SK-N-SH (cell line): ENCODE measurements around the gene POLR3H. TPM values are rescaled to one million over a fixed set of nuclear protein-coding genes. Genes with fewer than 3 reads are reported as not detected.

Source experiments
- CTCF ChIA-PET: fragments of 300-600, 350-600 bp; formaldehyde crosslinking; extraction: SDS; loops from one replicate; lab custom pipeline; 2021; lab: Yijun Ruan, JAX
- POLR2A ChIA-PET: fragments of 350-600 bp; sonication (Branson Sonifier 250); formaldehyde crosslinking; extraction: SDS; loops from one replicate; lab custom pipeline; 2020; ENCODE audit warnings: antibody characterized with exemption, inconsistent platforms; lab: Yijun Ruan, JAX
- DNase-seq: peaks from one replicate; pipeline ENCODE4 v3.0.0; 2012
- H2AFZ ChIP-seq: fragments of 200-600 bp; sonication (generic); 2 replicates; pipeline ENCODE4 v1.8.1; 2016; ENCODE audit warnings: antibody characterized with exemption, mild to moderate bottlenecking, low read depth
- H3F3A ChIP-seq: fragments of 200-600 bp; sonication (generic); replicated peaks from 2 replicates; pipeline ENCODE3; 2016; ENCODE audit warnings: antibody characterized with exemption, mild to moderate bottlenecking; ENCODE audit not compliant: insufficient read depth
- H3K27ac ChIP-seq, 2 experiments: fragments of 200-500 bp in 1 of 2; fragments of 200-600 bp in 1 of 2; sonication (Bioruptor generic) in 1 of 2; sonication (generic), shearing (Covaris generic) in 1 of 2; 2 replicates each; pipeline versions ENCODE4 v1.5.1 to v1.6.1; 2014 to 2016; ENCODE audit warnings: low read depth in 2 of 2, inconsistent platforms in 1 of 2, low read length in 1 of 2, mild to moderate bottlenecking in 1 of 2, mixed read lengths in 1 of 2
- H3K27me3 ChIP-seq: fragments of 200-600 bp; sonication (generic), shearing (Covaris generic); 2 replicates; pipeline ENCODE4 v1.6.1; 2016; ENCODE audit warnings: mixed run types; ENCODE audit not compliant: insufficient read depth
- H3K36me3 ChIP-seq, 2 experiments: fragments of 200-500 bp in 1 of 2; fragments of 200-600 bp in 1 of 2; sonication (Bioruptor generic) in 1 of 2; sonication (generic) in 1 of 2; replicated peaks in 1 of 2; 2 replicates each; pipeline versions ENCODE3 to v1.5.1; 2014 to 2016; ENCODE audit warnings: low read length in 1 of 2, mild to moderate bottlenecking in 1 of 2; ENCODE audit not compliant: insufficient read depth in 2 of 2, control insufficient read depth in 1 of 2
- H3K4me1 ChIP-seq, 2 experiments: fragments of 200-500 bp in 1 of 2; fragments of 200-600 bp in 1 of 2; sonication (Bioruptor generic) in 1 of 2; sonication (generic), shearing (Covaris generic) in 1 of 2; 2 replicates each; pipeline versions ENCODE4 v1.5.1 to v1.6.1; 2014 to 2016; ENCODE audit warnings: low read depth in 1 of 2, low read length in 1 of 2, mixed run types in 1 of 2; ENCODE audit not compliant: insufficient read depth in 2 of 2, control insufficient read depth in 1 of 2
- H3K4me2 ChIP-seq: fragments of 200-600 bp; sonication (generic), shearing (Covaris generic); 2 replicates; pipeline ENCODE4 v1.6.1; 2017; ENCODE audit warnings: mixed run types
- H3K4me3 ChIP-seq, 2 experiments: fragments of 200-500 bp in 1 of 2; fragments of 200-600 bp in 1 of 2; sonication (Bioruptor generic) in 1 of 2; sonication (generic), shearing (Covaris generic) in 1 of 2; 2 replicates each; pipeline versions ENCODE4 v1.5.1 to v1.8.1; 2014 to 2016; ENCODE audit warnings: low read depth in 2 of 2, inconsistent platforms in 1 of 2, low read length in 1 of 2, mild to moderate bottlenecking in 1 of 2, mixed read lengths in 1 of 2, moderate library complexity in 1 of 2
- H3K79me2 ChIP-seq: fragments of 200-600 bp; sonication (generic); 2 replicates; pipeline ENCODE4 v1.8.1; 2017; ENCODE audit warnings: mild to moderate bottlenecking; ENCODE audit not compliant: insufficient read depth
- H3K9ac ChIP-seq: fragments of 200-600 bp; sonication (generic); 2 replicates; pipeline ENCODE4 v1.6.1; 2017; ENCODE audit warnings: mixed run types
- H3K9me2 ChIP-seq: fragments of 200-600 bp; sonication (generic); 2 replicates; pipeline ENCODE4 v1.6.1; 2017; ENCODE audit warnings: mixed run types
- H3K9me3 ChIP-seq: fragments of 200-600 bp; sonication (generic); 2 replicates; pipeline ENCODE4 v1.6.1; 2017; ENCODE audit warnings: mixed run types, mild to moderate bottlenecking, moderate library complexity
- H4K20me1 ChIP-seq: fragments of 200-600 bp; sonication (generic); 2 replicates; pipeline ENCODE4 v1.6.1; 2017; ENCODE audit warnings: mild to moderate bottlenecking, mixed run types; ENCODE audit not compliant: insufficient read depth
- CHD2 ChIP-seq: fragments of 150-350 bp; IDR thresholded peaks from 2 replicates; pipeline ENCODE4 v1.6.1; 2018; ENCODE audit warnings: low read length; ENCODE audit not compliant: partially characterized antibody
- ELF1 ChIP-seq: IDR thresholded peaks from 2 replicates; pipeline ENCODE4 v1.4.0; 2012
- EP300 ChIP-seq, 2 experiments: IDR thresholded peaks; 2 replicates each; pipeline versions ENCODE4 v1.4.0 to v1.6.1; 2012; ENCODE audit warnings: borderline replicate concordance in 1 of 2, low read depth in 1 of 2, low read length in 1 of 2
- EZH2phosphoT487 ChIP-seq: fragments of 200-600 bp; sonication (generic); IDR thresholded peaks from 2 replicates; pipeline ENCODE4 v1.6.1; 2017; ENCODE audit warnings: low read depth, mixed run types, mild to moderate bottlenecking, antibody characterized with exemption, moderate library complexity, borderline replicate concordance
- FOXJ3 ChIP-seq: sonication (generic); formaldehyde crosslinking; IDR thresholded peaks from 2 replicates; pipeline ENCODE4 v1.5.1; 2020; ENCODE audit warnings: mild to moderate bottlenecking, missing genetic modification reagents
- GABPA ChIP-seq: IDR thresholded peaks from 2 replicates; pipeline ENCODE4 v1.4.0; 2012; ENCODE audit warnings: low read depth, mild to moderate bottlenecking
- GATA2 ChIP-seq: sonication (generic); formaldehyde crosslinking; IDR thresholded peaks from 2 replicates; pipeline ENCODE4 v1.5.0; 2020; ENCODE audit warnings: mild to moderate bottlenecking, missing genetic modification reagents
- MEF2A ChIP-seq: IDR thresholded peaks from 2 replicates; pipeline ENCODE4 v1.4.0; 2012; ENCODE audit warnings: low read depth, borderline replicate concordance
- MXI1 ChIP-seq: IDR thresholded peaks from 2 replicates; pipeline ENCODE4 v1.6.1; 2012; ENCODE audit warnings: mild to moderate bottlenecking, low read depth, low read length, improper control_type of control experiment
- PBX3 ChIP-seq: IDR thresholded peaks from 2 replicates; pipeline ENCODE4; 2012
- RAD21 ChIP-seq: IDR thresholded peaks from 2 replicates; pipeline ENCODE4 v1.6.1; 2012; ENCODE audit warnings: mild to moderate bottlenecking, low read length
- RCOR1 ChIP-seq: fragments of 150-350 bp; IDR thresholded peaks from 2 replicates; pipeline ENCODE4 v1.6.1; 2017; ENCODE audit warnings: antibody characterized with exemption, low read length
- RFX5 ChIP-seq: IDR thresholded peaks from 2 replicates; pipeline ENCODE4 v1.6.1; 2012; ENCODE audit warnings: mild to moderate bottlenecking, improper control_type of control experiment, low read length
- RXRA ChIP-seq: IDR thresholded peaks from 2 replicates; pipeline ENCODE4 v1.4.0; 2012; ENCODE audit warnings: low read depth, mild to moderate bottlenecking, borderline replicate concordance
- SIN3A ChIP-seq: IDR thresholded peaks from 2 replicates; pipeline ENCODE4 v1.6.1; 2012; ENCODE audit warnings: low read depth, mild to moderate bottlenecking, low read length, moderate library complexity, borderline replicate concordance
- SMC3 ChIP-seq: IDR thresholded peaks from 2 replicates; pipeline ENCODE4 v1.6.1; 2012; ENCODE audit warnings: low read depth, low read length, improper control_type of control experiment
- TAF1 ChIP-seq: IDR thresholded peaks from 2 replicates; pipeline ENCODE4 v1.6.1; 2012; ENCODE audit warnings: low read depth, mild to moderate bottlenecking, low read length, moderate library complexity, borderline replicate concordance
- TEAD4 ChIP-seq: IDR thresholded peaks from 2 replicates; pipeline ENCODE4 v1.4.0; 2012; ENCODE audit warnings: mild to moderate bottlenecking, borderline replicate concordance; ENCODE audit not compliant: insufficient read depth
- USF2 ChIP-seq: fragments of 150-350 bp; IDR thresholded peaks from 2 replicates; pipeline ENCODE4 v1.6.1; 2017; ENCODE audit warnings: antibody characterized with exemption, low read length, low read depth, borderline replicate concordance
- WGBS: methylation state at CpG from one replicate; pipeline ENCODE4 v1.1.6; 2017; ENCODE audit warnings: low lambda C conversion rate; 5-methylcytosine and 5-hydroxymethylcytosine counted together
- polyA plus RNA-seq, 3 experiments: library from polyadenylated mRNA; depleted of rRNA; stranded (reverse); fragments of >200 nt; gene quantifications; 2 replicates each; pipeline ENCODE4 v1.2.3, GENCODE V29; 2012
- TF ChIP-seq, protein P1 (sequence below): fragments of 150-350 bp; IDR thresholded peaks from 2 replicates; pipeline ENCODE4 v1.6.1; 2016; ENCODE audit warnings: mild to moderate bottlenecking, low read depth, low read length
- TF ChIP-seq, protein P2 (sequence below): IDR thresholded peaks from 2 replicates; pipeline ENCODE4 v1.4.0; 2012; ENCODE audit warnings: low read depth, borderline replicate concordance

Gene POLR3H
- polyA plus RNA-seq, 1 of the 3 experiments (the other 2 are of a cell fraction), result 22.9 TPM

GRCh38 chr22:41511521-41511968 is 32.7 kb downstream of the POLR3H start:
- no peaks in the 10 kb centered on the region for H3K79me2 ChIP-seq
- no peak overlapping the region for H3K27ac ChIP-seq
- POLR2A ChIA-PET, result no interaction called here
- TF ChIP-seq TEAD4, result no peak
- no peak for TF ChIP-seq SIN3A
- TF ChIP-seq EP300 (IDR thresholded peaks at IDR 0.05; ENCODE audit: borderline replicate concordance in 1 of 2, low read depth in 1 of 2, low read length in 1 of 2), result no peak
- TF ChIP-seq RXRA, result no peak
- TF ChIP-seq RFX5, result no peak
- TF ChIP-seq USF2, result no peak
- no peak for TF ChIP-seq SMC3
- no peak for TF ChIP-seq FOXJ3 (CRISPR knock-in tag)
- no peak for TF ChIP-seq ELF1
- no peak for TF ChIP-seq CHD2
- no peak for TF ChIP-seq RAD21
- no peak for TF ChIP-seq PBX3
- TF ChIP-seq GABPA, result no peak
- no peak for TF ChIP-seq RCOR1
- TF ChIP-seq GATA2, result no peak
- TF ChIP-seq TAF1, result no peak
- no peak for TF ChIP-seq MXI1
- CTCF ChIA-PET, result interaction anchor here (0.7 to 4.4 kb wide), 2 partner anchors 15 to 109 kb away, joined by 3 to 15 read pairs; no protein-coding TSS in a partner anchor
- H3K9me2 ChIP-seq, result no peaks in the 10 kb centered on the region
- no peak for DNase-seq
- H3K9ac ChIP-seq, result no peak overlapping the region
- H3K9me3 ChIP-seq, result no peaks in the 10 kb centered on the region
- no CpG with 5 or more reads among the region's 2 CpGs for WGBS
- no peaks in the 10 kb centered on the region for H3F3A ChIP-seq
- H4K20me1 ChIP-seq, result no peaks in the 10 kb centered on the region
- H2AFZ ChIP-seq, result no peak overlapping the region
- peaks cover 0 to 9% of the 10 kb centered on the region in 2 experiments for H3K36me3 ChIP-seq
- no peaks in the 10 kb centered on the region for H3K27me3 ChIP-seq
- no peak overlapping the region for H3K4me2 ChIP-seq
- H3K4me1 ChIP-seq, result peaks cover 0 to 11% of the 10 kb centered on the region in 2 experiments; a peak in 2 of 4 replicates
- H3K4me3 ChIP-seq, result no peak overlapping the region

GRCh38 chr22:41508770-41509170 is 35.5 kb downstream of the POLR3H start:
- no peak for DNase-seq
- Histone ChIP-seq H3K27ac (no peak overlapping the region), H2AFZ (no peak overlapping the region), H3K4me1 (peaks cover 0 to 11% of the 10 kb centered on the region in 2 experiments; a peak in 2 of 4 replicates), H3K9ac (no peak overlapping the region), H3K27me3 (no peaks in the 10 kb centered on the region), H3K4me2 (no peak overlapping the region), H3K79me2 (no peaks in the 10 kb centered on the region), H3K4me3 (no peak overlapping the region), H3K9me2 (no peaks in the 10 kb centered on the region), H3F3A (no peaks in the 10 kb centered on the region), H3K36me3 (peaks cover 0 to 4% of the 10 kb centered on the region in 2 experiments), H3K9me3 (no peaks in the 10 kb centered on the region), H4K20me1 (no peaks in the 10 kb centered on the region)
- ChIA-PET CTCF (interaction anchor here (2.1 kb wide), 1 partner anchor 9 kb away, joined by 11 read pairs; no protein-coding TSS in a partner anchor), POLR2A (no interaction called here)
- WGBS, result 80% methylated on average over 1 of the region's 12 CpGs
- TF ChIP-seq, protein P1, sequence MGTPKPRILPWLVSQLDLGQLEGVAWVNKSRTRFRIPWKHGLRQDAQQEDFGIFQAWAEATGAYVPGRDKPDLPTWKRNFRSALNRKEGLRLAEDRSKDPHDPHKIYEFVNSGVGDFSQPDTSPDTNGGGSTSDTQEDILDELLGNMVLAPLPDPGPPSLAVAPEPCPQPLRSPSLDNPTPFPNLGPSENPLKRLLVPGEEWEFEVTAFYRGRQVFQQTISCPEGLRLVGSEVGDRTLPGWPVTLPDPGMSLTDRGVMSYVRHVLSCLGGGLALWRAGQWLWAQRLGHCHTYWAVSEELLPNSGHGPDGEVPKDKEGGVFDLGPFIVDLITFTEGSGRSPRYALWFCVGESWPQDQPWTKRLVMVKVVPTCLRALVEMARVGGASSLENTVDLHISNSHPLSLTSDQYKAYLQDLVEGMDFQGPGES, result no peak
- TF ChIP-seq RCOR1, result no peak
- TF ChIP-seq EZH2phosphoT487, result no peak
- TF ChIP-seq SIN3A, result no peak
- no peak for TF ChIP-seq TEAD4
- no peak for TF ChIP-seq ELF1
- no peak for TF ChIP-seq MEF2A
- no peak for TF ChIP-seq SMC3
- TF ChIP-seq, protein P2, sequence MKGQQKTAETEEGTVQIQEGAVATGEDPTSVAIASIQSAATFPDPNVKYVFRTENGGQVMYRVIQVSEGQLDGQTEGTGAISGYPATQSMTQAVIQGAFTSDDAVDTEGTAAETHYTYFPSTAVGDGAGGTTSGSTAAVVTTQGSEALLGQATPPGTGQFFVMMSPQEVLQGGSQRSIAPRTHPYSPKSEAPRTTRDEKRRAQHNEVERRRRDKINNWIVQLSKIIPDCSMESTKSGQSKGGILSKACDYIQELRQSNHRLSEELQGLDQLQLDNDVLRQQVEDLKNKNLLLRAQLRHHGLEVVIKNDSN, result no peak
